Activated T-cell treated with anti-CD3 and anti-CD28 coated beads, Interleukin-2, amount 50 U/mL, for 24 hours (primary cell): ENCODE data around the gene ACOT11.
A peak's percentile ranks its signal among the peaks of the same experiment; 100 is the strongest.

ENCODE experiments used
- DNase-seq: peaks from one replicate; pipeline ENCODE4 v3.0.0-alpha.2; 2020
- H3K27ac Mint-ChIP-seq: 2 replicates; pipeline ENCODE4 v1.8.0; 2020; ENCODE audit warnings: mild to moderate bottlenecking, mixed read lengths
- H3K27me3 Mint-ChIP-seq: 2 replicates; pipeline ENCODE4 v1.8.0; 2020; ENCODE audit warnings: mixed read lengths
- H3K36me3 Mint-ChIP-seq: 2 replicates; pipeline ENCODE4 v1.8.0; 2020; ENCODE audit warnings: low read depth, mixed read lengths
- H3K4me1 Mint-ChIP-seq: 2 replicates; pipeline ENCODE4 v1.8.0; 2020; ENCODE audit warnings: low read depth, mixed read lengths
- H3K4me3 Mint-ChIP-seq: 2 replicates; pipeline ENCODE4 v1.8.0; 2020; ENCODE audit warnings: mild to moderate bottlenecking, moderate library complexity, mixed read lengths
- H3K9me3 Mint-ChIP-seq: 2 replicates; pipeline ENCODE4 v1.8.0; 2020; ENCODE audit warnings: mixed read lengths

The ACOT11 gene

GRCh38 chr1:54566438-54567141, 18.6 kb downstream of the ACOT11 start:
- H3K4me1 Mint-ChIP-seq = peaks cover 4% of the 10 kb centered on the region
- H3K36me3 Mint-ChIP-seq = no peaks in the 10 kb centered on the region
- H3K27ac Mint-ChIP-seq = no peak overlapping the region
- DNase-seq = no peak
- no peaks in the 10 kb centered on the region for H3K9me3 Mint-ChIP-seq
- no peak overlapping the region for H3K4me3 Mint-ChIP-seq
- no peaks in the 10 kb centered on the region for H3K27me3 Mint-ChIP-seq

DNA sequence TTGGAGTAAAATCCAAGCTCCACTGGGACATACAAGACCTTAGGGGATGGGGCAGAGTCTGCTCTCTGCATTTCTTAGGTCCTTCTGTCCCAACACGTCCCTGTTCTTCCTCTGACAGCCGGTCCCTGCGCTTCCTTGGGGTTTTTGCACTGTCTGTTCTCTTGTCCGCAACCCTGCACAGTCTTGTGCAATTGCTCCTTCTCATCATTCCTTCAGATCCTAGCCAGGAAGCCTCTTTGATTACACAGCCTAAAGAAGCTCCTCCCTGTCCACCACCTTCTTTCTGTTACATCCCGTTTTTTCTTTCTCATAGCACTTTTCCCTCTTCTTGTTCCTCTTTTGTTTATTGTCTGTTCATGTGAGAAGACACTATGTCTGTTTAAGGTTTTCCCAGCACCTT, 19.9 kb downstream of the ACOT11 start:
- Mint-ChIP-seq H3K36me3 (no peaks in the 10 kb centered on the region), H3K9me3 (no peaks in the 10 kb centered on the region), H3K27ac (no peak overlapping the region), H3K4me1 (peaks cover 4% of the 10 kb centered on the region), H3K27me3 (no peaks in the 10 kb centered on the region), H3K4me3 (no peak overlapping the region)
- DNase-seq = no peak

GRCh38 chr1:54569339-54569738, 21.3 kb downstream of the ACOT11 start:
- H3K4me3 Mint-ChIP-seq = no peak overlapping the region
- H3K36me3 Mint-ChIP-seq = no peaks in the 10 kb centered on the region
- DNase-seq = no peak
- H3K9me3 Mint-ChIP-seq = no peaks in the 10 kb centered on the region
- H3K4me1 Mint-ChIP-seq = peaks cover 2% of the 10 kb centered on the region
- H3K27me3 Mint-ChIP-seq = no peaks in the 10 kb centered on the region
- no peak overlapping the region for H3K27ac Mint-ChIP-seq

DNA sequence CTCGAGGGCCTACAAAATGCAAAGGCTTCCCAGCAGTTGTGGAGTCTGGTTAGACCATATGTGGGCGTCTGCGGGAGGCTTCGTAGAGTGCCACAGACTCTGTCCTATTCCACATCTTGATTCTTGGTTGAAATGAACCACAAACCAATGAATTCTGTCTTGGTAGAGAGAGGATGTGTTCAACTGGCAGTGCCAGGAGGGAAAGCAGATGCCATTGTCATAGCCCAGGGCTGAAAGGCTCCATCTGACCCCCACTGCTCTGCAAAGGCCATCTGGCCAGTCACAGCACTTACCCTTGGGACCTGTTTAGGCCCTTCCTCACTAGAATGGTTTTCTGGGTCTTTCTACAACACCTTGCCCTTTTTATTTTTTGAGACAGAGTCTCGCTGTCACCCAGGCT, 22.1 kb downstream of the ACOT11 start:
- no peaks in the 10 kb centered on the region for H3K4me1 Mint-ChIP-seq
- no peak overlapping the region for H3K27ac Mint-ChIP-seq
- no peaks in the 10 kb centered on the region for H3K36me3 Mint-ChIP-seq
- no peaks in the 10 kb centered on the region for H3K27me3 Mint-ChIP-seq
- no peak for DNase-seq
- no peaks in the 10 kb centered on the region for H3K9me3 Mint-ChIP-seq
- no peak overlapping the region for H3K4me3 Mint-ChIP-seq

GRCh38 chr1:54571326-54571725, 23.3 kb downstream of the ACOT11 start:
- H3K36me3 Mint-ChIP-seq = no peaks in the 10 kb centered on the region
- H3K27me3 Mint-ChIP-seq = no peaks in the 10 kb centered on the region
- no peak for DNase-seq
- no peaks in the 10 kb centered on the region for H3K9me3 Mint-ChIP-seq
- no peak overlapping the region for H3K4me3 Mint-ChIP-seq
- no peak overlapping the region for H3K27ac Mint-ChIP-seq
- no peaks in the 10 kb centered on the region for H3K4me1 Mint-ChIP-seq

DNA sequence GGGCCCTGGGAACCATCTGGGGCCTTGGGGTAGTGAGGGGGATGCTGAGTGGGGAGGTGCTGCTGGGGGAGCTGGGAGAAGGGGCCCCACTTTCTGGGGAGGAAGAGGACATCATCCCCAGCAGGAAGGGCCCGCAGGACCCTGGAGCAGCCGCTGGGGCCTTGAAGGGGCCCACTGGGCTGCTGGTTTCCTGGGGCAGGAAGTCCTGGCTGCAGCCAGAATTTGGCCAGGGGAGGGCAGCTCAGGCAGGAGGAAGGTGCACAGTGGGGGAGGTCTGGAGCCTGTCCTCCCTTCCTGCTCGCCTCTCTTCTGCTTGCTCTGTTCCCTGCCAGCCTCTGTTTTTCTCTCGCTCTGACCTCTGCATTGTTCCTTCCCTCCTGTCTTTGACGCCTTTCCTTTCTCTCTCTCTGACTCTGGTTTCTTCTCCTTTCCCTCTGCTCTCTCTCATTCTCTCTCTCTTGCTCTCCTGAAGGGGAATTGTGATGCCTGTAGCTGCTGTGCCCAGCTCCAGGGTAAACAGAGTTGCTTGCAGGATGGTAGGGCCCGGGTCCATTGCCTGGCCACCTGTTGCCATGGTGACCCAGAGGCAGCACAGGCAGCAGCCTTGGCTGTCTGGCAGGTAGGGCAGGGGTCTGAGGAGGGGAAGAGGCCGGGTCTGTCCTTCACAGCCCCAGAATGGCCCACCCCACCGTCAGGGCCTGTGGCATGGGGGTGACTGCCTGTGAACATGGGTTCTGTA, 23.9 kb downstream of the ACOT11 start:
- H3K9me3 Mint-ChIP-seq = no peaks in the 10 kb centered on the region
- peak overlapping the region; percentile 6 for H3K27ac Mint-ChIP-seq
- DNase-seq = no peak
- H3K36me3 Mint-ChIP-seq = no peaks in the 10 kb centered on the region
- no peaks in the 10 kb centered on the region for H3K27me3 Mint-ChIP-seq
- no peak overlapping the region for H3K4me3 Mint-ChIP-seq
- H3K4me1 Mint-ChIP-seq = no peaks in the 10 kb centered on the region

DNA sequence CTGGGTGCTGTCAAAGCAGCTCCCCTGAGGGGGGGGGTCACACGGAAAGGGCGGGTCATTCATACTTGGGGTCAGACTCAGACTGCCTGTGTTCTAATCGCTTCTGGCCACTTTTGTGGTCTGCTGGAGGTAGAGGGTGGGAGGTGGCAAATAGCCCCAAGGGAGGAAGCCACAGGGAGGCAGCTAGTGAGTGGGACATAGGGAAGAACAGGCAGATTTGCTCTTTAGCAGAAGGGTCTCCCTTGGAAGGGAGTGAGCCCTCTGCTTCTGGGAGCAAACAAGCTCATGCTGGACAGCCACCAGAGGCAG, 24.5 kb downstream of the ACOT11 start:
- Mint-ChIP-seq H3K27ac (no peak overlapping the region), H3K4me3 (no peak overlapping the region), H3K9me3 (no peaks in the 10 kb centered on the region), H3K36me3 (no peaks in the 10 kb centered on the region), H3K27me3 (no peaks in the 10 kb centered on the region), H3K4me1 (no peaks in the 10 kb centered on the region)
- DNase-seq = no peak

- DNase-seq = no peak
- no peaks in the 10 kb centered on the region for H3K27me3 Mint-ChIP-seq
- H3K9me3 Mint-ChIP-seq = no peaks in the 10 kb centered on the region
- H3K36me3 Mint-ChIP-seq = no peaks in the 10 kb centered on the region
- no peak overlapping the region for H3K4me3 Mint-ChIP-seq
- H3K4me1 Mint-ChIP-seq = no peaks in the 10 kb centered on the region
- no peak overlapping the region for H3K27ac Mint-ChIP-seq
These were observed 26.2 kb downstream of the ACOT11 start for GRCh38 chr1:54574158-54574778.

DNA sequence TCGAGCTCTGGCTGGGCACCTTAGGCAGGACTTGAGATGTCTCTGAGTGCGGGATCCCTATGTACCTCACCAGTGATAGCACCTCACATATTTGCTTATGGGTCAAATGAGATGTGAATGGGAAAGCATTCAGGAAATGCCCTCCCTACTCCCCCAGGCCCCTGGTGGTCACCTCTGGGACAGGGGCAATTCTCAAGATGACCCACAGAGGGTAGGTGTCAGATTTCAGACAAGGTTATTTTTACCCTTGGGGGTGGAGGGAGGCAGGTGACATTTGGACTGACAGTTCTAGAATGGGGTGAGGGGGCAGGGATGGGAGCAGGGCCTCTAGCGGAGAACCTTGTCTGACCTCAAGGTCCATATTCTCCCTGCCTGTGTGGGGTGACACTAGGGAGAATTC, 27.1 kb downstream of the ACOT11 start:
- no peaks in the 10 kb centered on the region for H3K27me3 Mint-ChIP-seq
- no peaks in the 10 kb centered on the region for H3K4me1 Mint-ChIP-seq
- no peak overlapping the region for H3K27ac Mint-ChIP-seq
- no peaks in the 10 kb centered on the region for H3K36me3 Mint-ChIP-seq
- no peak overlapping the region for H3K4me3 Mint-ChIP-seq
- no peak for DNase-seq
- no peaks in the 10 kb centered on the region for H3K9me3 Mint-ChIP-seq

GRCh38 chr1:54575605-54576290, 27.7 kb downstream of the ACOT11 start:
- Mint-ChIP-seq H3K9me3 (no peaks in the 10 kb centered on the region), H3K36me3 (no peaks in the 10 kb centered on the region), H3K4me1 (no peaks in the 10 kb centered on the region), H3K27me3 (no peaks in the 10 kb centered on the region), H3K4me3 (no peak overlapping the region), H3K27ac (no peak overlapping the region)
- DNase-seq = no peak

GRCh38 chr1:54577612-54578011, 29.6 kb downstream of the ACOT11 start:
- Mint-ChIP-seq H3K27ac (no peak overlapping the region), H3K4me1 (no peaks in the 10 kb centered on the region), H3K36me3 (no peaks in the 10 kb centered on the region), H3K4me3 (no peak overlapping the region), H3K9me3 (no peaks in the 10 kb centered on the region), H3K27me3 (no peaks in the 10 kb centered on the region)
- no peak for DNase-seq

- Mint-ChIP-seq H3K27ac (no peak overlapping the region), H3K4me3 (no peak overlapping the region), H3K9me3 (no peaks in the 10 kb centered on the region), H3K36me3 (no peaks in the 10 kb centered on the region), H3K4me1 (no peaks in the 10 kb centered on the region), H3K27me3 (no peaks in the 10 kb centered on the region)
- DNase-seq = no peak
These were observed 31.3 kb downstream of the ACOT11 start for GRCh38 chr1:54579337-54579781.

DNA sequence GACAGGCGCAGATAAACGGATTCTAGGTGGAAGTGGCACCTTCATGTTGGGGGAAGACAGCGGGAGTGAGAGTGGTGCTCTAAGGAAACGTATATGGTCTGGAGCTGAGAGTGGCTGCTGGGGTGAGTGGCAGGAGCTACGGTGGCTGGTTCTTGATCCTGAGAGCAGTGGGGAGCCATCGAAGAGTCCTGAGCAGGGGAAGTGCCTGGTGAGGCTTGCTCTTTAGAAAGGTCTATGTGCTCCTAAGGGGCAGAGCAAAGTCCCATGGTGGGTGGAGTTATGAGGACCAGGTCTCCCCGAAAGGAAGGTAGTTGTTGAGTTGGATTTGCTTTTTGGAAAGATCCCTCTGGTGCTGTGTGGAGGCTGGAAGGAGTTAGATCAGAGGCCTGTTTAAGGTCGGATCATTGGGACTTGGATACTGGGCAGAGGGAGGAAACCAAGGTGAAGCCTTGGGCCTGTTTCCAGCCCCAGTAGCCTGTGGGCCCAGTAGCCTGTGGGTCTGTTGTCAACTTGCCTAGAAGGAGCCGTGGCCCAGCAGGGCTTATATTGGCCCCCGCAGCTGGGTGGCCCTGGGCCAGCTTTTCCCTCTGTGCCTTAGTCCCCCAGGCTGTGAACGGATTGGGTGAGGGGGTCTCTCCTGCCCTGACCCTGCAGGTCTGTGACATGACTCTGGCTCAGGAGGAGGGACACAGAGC, 33.0 kb downstream of the ACOT11 start:
- Mint-ChIP-seq H3K27me3 (no peaks in the 10 kb centered on the region), H3K4me1 (no peaks in the 10 kb centered on the region), H3K36me3 (no peaks in the 10 kb centered on the region), H3K9me3 (no peaks in the 10 kb centered on the region), H3K27ac (no peak overlapping the region), H3K4me3 (no peak overlapping the region)
- no peak for DNase-seq

DNA sequence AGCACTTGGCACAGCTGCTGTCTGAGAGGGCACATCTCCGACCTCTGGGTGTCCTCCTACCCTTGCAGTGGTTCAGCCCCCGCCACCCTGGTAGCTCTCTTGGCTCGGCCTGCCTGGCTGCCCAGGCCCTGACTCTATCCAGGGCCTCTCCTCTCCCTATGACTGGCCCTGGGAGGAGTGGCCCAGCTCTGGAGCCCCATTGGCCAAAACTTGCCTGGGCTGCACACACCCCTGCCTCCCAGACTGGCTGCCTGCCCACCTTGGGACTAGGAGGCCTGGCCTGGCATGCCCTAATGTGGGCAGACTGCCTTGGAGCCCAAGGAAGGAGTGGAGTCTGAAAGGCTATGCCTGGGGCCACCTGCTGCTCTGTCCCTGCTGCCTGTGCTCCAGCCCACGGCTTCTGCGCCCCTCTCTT, 33.6 kb downstream of the ACOT11 start:
- Mint-ChIP-seq H3K27ac (no peak overlapping the region), H3K36me3 (no peaks in the 10 kb centered on the region), H3K9me3 (no peaks in the 10 kb centered on the region), H3K4me3 (no peak overlapping the region), H3K4me1 (no peaks in the 10 kb centered on the region), H3K27me3 (no peaks in the 10 kb centered on the region)
- DNase-seq = no peak
